HepG2 (cell line): ENCODE data around the gene FUT8. TPM values are rescaled to one million over a fixed set of nuclear protein-coding genes. Genes with fewer than 3 reads are reported as not detected.

Experiments used
- ATAC-seq: fragments of 200-7000 bp; cut with Tn5 transposase; 3 replicates; pipeline ENCODE4 v1.9.1; 2020; ENCODE audit warnings: mild to moderate bottlenecking, moderate library complexity
- BruUV-seq: library from RNA; stranded (reverse); fragments of 400-500 nt; replicated peaks from 2 replicates; lab custom pipeline; 2021; lab: Mats Ljungman, UMichigan
- CTCF ChIA-PET: fragments of 300-600 bp; formaldehyde crosslinking; extraction: SDS; loops from one replicate; lab custom pipeline; 2021; ENCODE audit warnings: low total read pairs, inconsistent platforms, low intra/inter-chr PET ratio; lab: Yijun Ruan, JAX
- POLR2A ChIA-PET: fragments of 350-600 bp; sonication (Branson Sonifier 250); formaldehyde crosslinking; loops from one replicate; lab custom pipeline; 2020; ENCODE audit warnings: antibody characterized with exemption, inconsistent platforms; lab: Yijun Ruan, JAX
- DNase-seq: peaks from one replicate; pipeline ENCODE4 v3.0.0-alpha.2; 2015; ENCODE audit warnings: low spot score
- FAIRE-seq: peaks from 3 replicates; lab custom pipeline; 2011; peaks lifted over from hg19 to GRCh38; lab: Jason Lieb, UNC
- H2AFZ ChIP-seq: one replicate; pipeline ENCODE4 v1.6.1; 2011; ENCODE audit warnings: low read length, inconsistent platforms
- H3K27ac ChIP-seq: fragments of 300-600 bp; 3 replicates; pipeline ENCODE4 v1.8.0; 2011; ENCODE audit warnings: mixed run types, mild to moderate bottlenecking, mixed read lengths, low read length, inconsistent platforms; ENCODE audit not compliant: insufficient read depth; ENCODE audit errors: extremely low read length
- H3K27me3 ChIP-seq, 2 experiments: fragments of 200-600 bp in 1 of 2; 2 replicates in 1 of 2; 3 replicates in 1 of 2; pipeline versions ENCODE4 v1.6.0 to v1.8.0; 2011; ENCODE audit warnings: low read length in 2 of 2, mild to moderate bottlenecking in 2 of 2, moderate library complexity in 2 of 2, inconsistent platforms in 1 of 2; ENCODE audit not compliant: insufficient read depth in 2 of 2, control insufficient read depth in 1 of 2
- H3K36me3 ChIP-seq, 2 experiments: fragments of 200-600 bp in 1 of 2; replicated peaks in 1 of 2; 2 replicates in 1 of 2; 3 replicates in 1 of 2; pipeline versions ENCODE4 v1.5.1 to v1.8.0; 2011; ENCODE audit warnings: low read length in 2 of 2, inconsistent platforms in 1 of 2; ENCODE audit not compliant: insufficient read depth in 2 of 2, control insufficient read depth in 1 of 2
- H3K4me1 ChIP-seq: 2 replicates; pipeline ENCODE4 v1.5.1; 2012; ENCODE audit warnings: low read length, inconsistent platforms; ENCODE audit not compliant: insufficient read depth
- H3K4me2 ChIP-seq: 2 replicates; pipeline ENCODE4 v1.6.0; 2011; ENCODE audit warnings: low read depth, low read length, inconsistent platforms
- H3K4me3 ChIP-seq, 3 experiments: fragments of 200-600 bp in 1 of 3; sonication (generic), shearing (Covaris generic) in 1 of 3; replicated peaks in 1 of 3; 2 replicates each; pipeline ENCODE4 v1.5.1; 2011 to 2016; ENCODE audit warnings: low read length in 3 of 3, inconsistent platforms in 2 of 3, low read depth in 2 of 3, mild to moderate bottlenecking in 2 of 3, control low read depth in 1 of 3, mixed read lengths in 1 of 3; ENCODE audit not compliant: insufficient read depth in 1 of 3
- H3K79me2 ChIP-seq: one replicate; pipeline ENCODE4 v1.6.1; 2011; ENCODE audit warnings: low read length, inconsistent platforms; ENCODE audit not compliant: insufficient read depth
- H3K9ac ChIP-seq: 2 replicates; pipeline ENCODE4 v1.6.0; 2011; ENCODE audit warnings: mild to moderate bottlenecking, low read depth, low read length, inconsistent platforms; ENCODE audit not compliant: insufficient read depth
- H3K9me3 ChIP-seq: 2 replicates; pipeline ENCODE4 v1.5.1; 2012; ENCODE audit warnings: mild to moderate bottlenecking, low read length
- H4K20me1 ChIP-seq: 2 replicates; pipeline ENCODE4 v1.6.0; 2011; ENCODE audit warnings: inconsistent platforms, mild to moderate bottlenecking, low read length, moderate library complexity; ENCODE audit not compliant: insufficient read depth
- BHLHE40 ChIP-seq: IDR thresholded peaks from 2 replicates; pipeline ENCODE4 v1.6.1; 2011; ENCODE audit warnings: low read length, improper control_type of control experiment
- HOXA5 ChIP-seq: sonication (generic); formaldehyde crosslinking; IDR thresholded peaks from 2 replicates; pipeline ENCODE4 v1.4.0; 2020; ENCODE audit warnings: missing genetic modification reagents
- KLF13 ChIP-seq: sonication (generic); formaldehyde crosslinking; IDR thresholded peaks from 2 replicates; pipeline ENCODE4 v1.4.0; 2020; ENCODE audit warnings: mild to moderate bottlenecking, missing genetic modification reagents
- KLF15 ChIP-seq: sonication (generic); formaldehyde crosslinking; IDR thresholded peaks from 2 replicates; pipeline ENCODE4 v1.8.1; 2023; ENCODE audit warnings: borderline replicate concordance, mild to moderate bottlenecking, inconsistent platforms, missing genetic modification reagents, mixed read lengths
- SMARCC2 ChIP-seq: fragments of 450-650 bp; IDR thresholded peaks from 2 replicates; pipeline ENCODE4 v1.6.1; 2017; ENCODE audit warnings: antibody characterized with exemption, mild to moderate bottlenecking
- SPEN ChIP-seq: sonication (generic); formaldehyde crosslinking; IDR thresholded peaks from 2 replicates; pipeline ENCODE4 v1.5.1; 2020; ENCODE audit warnings: low read depth, mild to moderate bottlenecking, missing genetic modification reagents
- TFE3 ChIP-seq: IDR thresholded peaks from 2 replicates; pipeline ENCODE4 v1.6.1; 2016
- TOPORS ChIP-seq: sonication (generic); formaldehyde crosslinking; IDR thresholded peaks from 2 replicates; pipeline ENCODE4 v1.8.0; 2023; ENCODE audit warnings: mild to moderate bottlenecking, missing genetic modification reagents
- ZFP62 ChIP-seq: sonication (generic); formaldehyde crosslinking; IDR thresholded peaks from 2 replicates; pipeline ENCODE4 v1.4.0; 2020; ENCODE audit warnings: missing genetic modification reagents
- ZNF44 ChIP-seq: sonication (generic); formaldehyde crosslinking; IDR thresholded peaks from 2 replicates; pipeline ENCODE4 v1.5.1; 2020; ENCODE audit warnings: mild to moderate bottlenecking, missing genetic modification reagents
- ZNF720 ChIP-seq: sonication (generic); formaldehyde crosslinking; IDR thresholded peaks from 2 replicates; pipeline ENCODE4 v1.4.0; 2020; ENCODE audit warnings: missing genetic modification reagents
- ZNF747 ChIP-seq: sonication (generic); formaldehyde crosslinking; IDR thresholded peaks from 2 replicates; pipeline ENCODE4 v1.8.1; 2023; ENCODE audit warnings: missing genetic modification reagents, mild to moderate bottlenecking, borderline replicate concordance
- ZNF790 ChIP-seq: sonication (generic); formaldehyde crosslinking; IDR thresholded peaks from 2 replicates; pipeline ENCODE4 v1.8.0; 2022; ENCODE audit warnings: missing genetic modification reagents, mild to moderate bottlenecking, borderline replicate concordance
- ZNF800 ChIP-seq: sonication (generic); formaldehyde crosslinking; IDR thresholded peaks from 2 replicates; pipeline ENCODE4 v1.4.0; 2020; ENCODE audit warnings: missing genetic modification reagents
- WGBS: methylation state at CpG from one replicate; pipeline ENCODE4 v1.1.6; 2017; ENCODE audit warnings: low lambda C conversion rate; 5-methylcytosine and 5-hydroxymethylcytosine counted together
- in situ Hi-C: cut with HindIII; loops from 2 replicates; pipeline ENCODE4 v1.10.0; 2017; ENCODE audit warnings: low pct_unique_long_range_greater_than_20kb; ENCODE audit not compliant: extremely low pct_ligation_motif_present
- intact Hi-C: fragments of 100-400 bp; cut with micrococcal nuclease; formaldehyde crosslinking; loops from one replicate; pipeline ENCODE4 v1.10.0; 2022; ENCODE audit not compliant: unreplicated experiment
- polyA plus RNA-seq, 8 experiments: library from polyadenylated mRNA; depleted of rRNA in 3 of 8; stranded (reverse) in 7 of 8; unstranded in 1 of 8; fragments of >200 nt; fragmentation: Illumina TruSeq in 4 of 8; extraction: Trizol in 4 of 8; gene quantifications; 2 replicates each; pipeline versions ENCODE4 v1.2.1 to v1.2.3, GENCODE V29; 2011 to 2016; ENCODE audit warnings: low read depth in 4 of 8, missing spikeins in 1 of 8, mixed read lengths in 1 of 8; ENCODE audit not compliant: insufficient read depth in 1 of 8
- total RNA-seq, 5 experiments: library from RNA; depleted of rRNA; stranded (reverse); fragments of >200 nt; fragmentation: Illumina TruSeq; extraction: Trizol; gene quantifications; 2 replicates each; pipeline ENCODE4 v1.2.3, GENCODE V29; 2016; ENCODE audit warnings: low read depth in 1 of 5

The FUT8 gene
- total and polyA plus RNA-seq, 2 of the 13 experiments (the other 11 are each of a cell fraction or from before 2014, with no cell fraction given), result 9.3 to 17.5 TPM

GRCh38 chr14:65650826-65651225, 238.3 kb downstream of the FUT8 start (continued):
- TF ChIP-seq TFE3, result no peak

GRCh38 chr14:65656554-65656953, 244.0 kb downstream of the FUT8 start:
- Histone ChIP-seq H3K27ac (no peak overlapping the region), H3K4me1 (no peaks in the 10 kb centered on the region), H3K4me3 (no peak overlapping the region), H3K36me3 (no peaks in the 10 kb centered on the region), H3K9me3 (no peaks in the 10 kb centered on the region), H4K20me1 (no peaks in the 10 kb centered on the region), H3K27me3 (no peaks in the 10 kb centered on the region), H3K4me2 (no peak overlapping the region), H3K9ac (no peak overlapping the region), H2AFZ (no peak overlapping the region), H3K79me2 (no peaks in the 10 kb centered on the region)
- ATAC-seq (no peak), FAIRE-seq (no peak), DNase-seq (no peak)
- in situ Hi-C loops (no loop called here), intact Hi-C loops (no loop called here)
- WGBS, result 88% methylated on average over 2 of the region's 2 CpGs
- CTCF ChIA-PET, result no interaction called here
- TF ChIP-seq KLF15, result no peak
- no peak for TF ChIP-seq ZNF44 (CRISPR knock-in tag)
- TF ChIP-seq ZFP62 (CRISPR knock-in tag), result no peak
- no peak for TF ChIP-seq SPEN (CRISPR knock-in tag)
- no peak for TF ChIP-seq TOPORS (CRISPR knock-in tag)
- no peak for TF ChIP-seq HOXA5
- no peak for TF ChIP-seq SMARCC2
- TF ChIP-seq ZNF747 (CRISPR knock-in tag), result no peak
- TF ChIP-seq BHLHE40, result no peak
- no peak for TF ChIP-seq ZNF720
- TF ChIP-seq ZNF790 (CRISPR knock-in tag), result no peak
- no peak for TF ChIP-seq ZNF800 (CRISPR knock-in tag)
- TF ChIP-seq KLF13 (CRISPR knock-in tag), result no peak
- no TSS peak for BruUV-seq
- POLR2A ChIA-PET, result no interaction called here
